Measurements from ENCODE around the gene LONRF2. TPM values are rescaled to one million over a fixed set of nuclear protein-coding genes. Genes with fewer than 3 reads are reported as not detected.

LONRF2 gene
- total RNA-seq, 1 donor from 2014 or later, result 1.7 TPM

- Mint-ChIP-seq H3K4me3 (ENCODE audit: unreplicated experiment) (no peak overlapping the region), H3K27ac (ENCODE audit: unreplicated experiment) (no peak overlapping the region), H3K27me3 (ENCODE audit: low read depth) (peaks cover 5% of the 10 kb centered on the region), H3K4me1 (ENCODE audit: low read depth) (no peaks in the 10 kb centered on the region), H3K36me3 (ENCODE audit: low read depth) (peaks cover 42% of the 10 kb centered on the region), H3K9me3 (ENCODE audit: low read depth) (peaks cover 14% of the 10 kb centered on the region)
- TF ChIP-seq CTCF (IDR thresholded peaks at IDR 0.05), result no peak
- DNase-seq (ENCODE audit: low spot score), result no peak
Measured at GRCh38 chr2:100301881-100302584, 20.3 kb downstream of the LONRF2 start.

GRCh38 chr2:100299548-100299947 lies 22.8 kb downstream of the LONRF2 start:
- no peak for DNase-seq (ENCODE audit: low spot score)
- no peak for TF ChIP-seq CTCF (IDR thresholded peaks at IDR 0.05)
- no peak overlapping the region for H3K27ac Mint-ChIP-seq (ENCODE audit: unreplicated experiment)
- peaks cover 41% of the 10 kb centered on the region for H3K36me3 Mint-ChIP-seq (ENCODE audit: low read depth)
- H3K4me3 Mint-ChIP-seq (ENCODE audit: unreplicated experiment), result no peak overlapping the region
- H3K4me1 Mint-ChIP-seq (ENCODE audit: low read depth), result no peaks in the 10 kb centered on the region
- peaks cover 14% of the 10 kb centered on the region for H3K9me3 Mint-ChIP-seq (ENCODE audit: low read depth)
- H3K27me3 Mint-ChIP-seq (ENCODE audit: low read depth), result peaks cover 10% of the 10 kb centered on the region

GRCh38 chr2:100297511-100297910 lies 24.8 kb downstream of the LONRF2 start:
- no peaks in the 10 kb centered on the region for H3K9me3 Mint-ChIP-seq (ENCODE audit: low read depth)
- peaks cover 27% of the 10 kb centered on the region for H3K36me3 Mint-ChIP-seq (ENCODE audit: low read depth)
- no peak for DNase-seq (ENCODE audit: low spot score)
- peaks cover 10% of the 10 kb centered on the region for H3K27me3 Mint-ChIP-seq (ENCODE audit: low read depth)
- no peaks in the 10 kb centered on the region for H3K4me1 Mint-ChIP-seq (ENCODE audit: low read depth)
- no peak for TF ChIP-seq CTCF (IDR thresholded peaks at IDR 0.05)
- H3K4me3 Mint-ChIP-seq (ENCODE audit: unreplicated experiment), result no peak overlapping the region
- H3K27ac Mint-ChIP-seq (ENCODE audit: unreplicated experiment), result no peak overlapping the region

- Mint-ChIP-seq H3K27me3 (ENCODE audit: low read depth) (peaks cover 7% of the 10 kb centered on the region), H3K27ac (ENCODE audit: unreplicated experiment) (no peak overlapping the region), H3K9me3 (ENCODE audit: low read depth) (no peaks in the 10 kb centered on the region), H3K36me3 (ENCODE audit: low read depth) (peaks cover 17% of the 10 kb centered on the region), H3K4me1 (ENCODE audit: low read depth) (no peaks in the 10 kb centered on the region), H3K4me3 (ENCODE audit: unreplicated experiment) (no peak overlapping the region)
- no peak for TF ChIP-seq CTCF (IDR thresholded peaks at IDR 0.05)
- no peak for DNase-seq (ENCODE audit: low spot score)
Measured at GRCh38 chr2:100294162-100294497, 28.2 kb downstream of the LONRF2 start.

- no peak overlapping the region for H3K4me3 Mint-ChIP-seq (ENCODE audit: unreplicated experiment)
- no peaks in the 10 kb centered on the region for H3K9me3 Mint-ChIP-seq (ENCODE audit: low read depth)
- H3K4me1 Mint-ChIP-seq (ENCODE audit: low read depth), result no peaks in the 10 kb centered on the region
- DNase-seq (ENCODE audit: low spot score), result no peak
- no peak for TF ChIP-seq CTCF (IDR thresholded peaks at IDR 0.05)
- H3K27ac Mint-ChIP-seq (ENCODE audit: unreplicated experiment), result no peak overlapping the region
- H3K27me3 Mint-ChIP-seq (ENCODE audit: low read depth), result peaks cover 6% of the 10 kb centered on the region
- peaks cover 14% of the 10 kb centered on the region for H3K36me3 Mint-ChIP-seq (ENCODE audit: low read depth)
Measured at GRCh38 chr2:100293341-100294161, 28.8 kb downstream of the LONRF2 start.
